WERI-Rb-1 (cell line): Measurements from ENCODE around the gene GLUD1.
"Not testable (repeated sequence)": the region's sequence is repeated elsewhere in the genome, so short reads cannot be mapped to it uniquely, and the experiment has no call there.

Experiments used
- DNase-seq: peaks from one replicate; pipeline ENCODE4 v3.0.0-alpha.2; 2020
- H3K27ac ChIP-seq: fragments of 250-450 bp; sonication (Bioruptor Pico); 2 replicates; pipeline ENCODE4 v1.5.1; 2020; ENCODE audit warnings: mild to moderate bottlenecking, moderate library complexity
- H3K27me3 ChIP-seq: fragments of 250-450 bp; sonication (Bioruptor Pico); 2 replicates; pipeline ENCODE4 v1.5.1; 2021; ENCODE audit warnings: mild to moderate bottlenecking, low read depth, moderate library complexity; ENCODE audit not compliant: insufficient read depth, severe bottlenecking
- H3K36me3 ChIP-seq: fragments of 250-450 bp; sonication (Bioruptor Pico); 2 replicates; pipeline ENCODE4 v1.5.1; 2020; ENCODE audit warnings: mild to moderate bottlenecking, moderate library complexity
- H3K4me3 ChIP-seq: 2 replicates; pipeline ENCODE4 v1.5.1; 2011; ENCODE audit warnings: low read depth, mild to moderate bottlenecking, control low read depth, low read length
- H3K9me3 ChIP-seq: fragments of 250-450 bp; sonication (Bioruptor Pico); 2 replicates; pipeline ENCODE4 v1.5.1; 2021; ENCODE audit warnings: mild to moderate bottlenecking, moderate library complexity; ENCODE audit not compliant: severe bottlenecking
- CTCF ChIP-seq: IDR thresholded peaks from 2 replicates; pipeline ENCODE4 v1.5.1; 2011; ENCODE audit warnings: low read depth, mild to moderate bottlenecking, control low read depth, inconsistent platforms, low read length

The GLUD1 gene

GRCh38 chr10:87036623-87037022 is 58.0 kb downstream of the GLUD1 start:
- no peak for TF ChIP-seq CTCF
- Histone ChIP-seq H3K27ac (no peak overlapping the region), H3K27me3 (no peaks in the 10 kb centered on the region), H3K9me3 (no peaks in the 10 kb centered on the region), H3K36me3 (no peaks in the 10 kb centered on the region), H3K4me3 (no peak overlapping the region)
- no peak for DNase-seq

- DNase-seq: no peak
- Histone ChIP-seq H3K4me3 (no peak overlapping the region), H3K27me3 (no peaks in the 10 kb centered on the region), H3K36me3 (no peaks in the 10 kb centered on the region), H3K9me3 (peaks cover 3% of the 10 kb centered on the region), H3K27ac (no peak overlapping the region)
- no peak for TF ChIP-seq CTCF
These were observed 63.6 kb downstream of the GLUD1 start for GRCh38 chr10:87030912-87031635.

- H3K4me3 ChIP-seq, H3K36me3 ChIP-seq, H3K9me3 ChIP-seq, H3K27ac ChIP-seq, H3K27me3 ChIP-seq, DNase-seq: not testable (repeated sequence)
These were observed 64.2 kb downstream of the GLUD1 start for GRCh38 chr10:87030419-87030818.

GRCh38 chr10:87026747-87027508 is 67.7 kb downstream of the GLUD1 start:
- not testable (repeated sequence) for DNase-seq, H3K4me3 ChIP-seq, H3K36me3 ChIP-seq, H3K27me3 ChIP-seq, H3K9me3 ChIP-seq, H3K27ac ChIP-seq

- not testable (repeated sequence) for DNase-seq, H3K4me3 ChIP-seq, H3K9me3 ChIP-seq, H3K27me3 ChIP-seq, H3K36me3 ChIP-seq, H3K27ac ChIP-seq
These were observed 69.2 kb downstream of the GLUD1 start for GRCh38 chr10:87025285-87025958.

- not testable (repeated sequence) for H3K36me3 ChIP-seq, H3K27me3 ChIP-seq, H3K27ac ChIP-seq, H3K9me3 ChIP-seq, H3K4me3 ChIP-seq, DNase-seq
These were observed 74.6 kb downstream of the GLUD1 start, which contains the start of gene FAM25A for GRCh38 chr10:87020056-87020455. TSS of gene FAM25A (plus strand) at chr10:87020294. CDS start at chr10:87020325, 31 bp downstream.

GRCh38 chr10:87019504-87019903 is 75.1 kb downstream of the GLUD1 start:
- not testable (repeated sequence) for H3K9me3 ChIP-seq, DNase-seq, H3K4me3 ChIP-seq, H3K36me3 ChIP-seq, H3K27ac ChIP-seq, H3K27me3 ChIP-seq

GRCh38 chr10:87019066-87019465 is 75.6 kb downstream of the GLUD1 start:
- H3K36me3 ChIP-seq, DNase-seq, H3K27me3 ChIP-seq, H3K27ac ChIP-seq, H3K9me3 ChIP-seq, H3K4me3 ChIP-seq: not testable (repeated sequence)

GRCh38 chr10:87018127-87018526 is 76.5 kb downstream of the GLUD1 start:
- not testable (repeated sequence) for H3K36me3 ChIP-seq, DNase-seq, H3K27me3 ChIP-seq, H3K4me3 ChIP-seq, H3K9me3 ChIP-seq, H3K27ac ChIP-seq

- not testable (repeated sequence) for H3K27ac ChIP-seq, H3K27me3 ChIP-seq
These were observed 79.5 kb downstream of the GLUD1 start for GRCh38 chr10:87014986-87015716.

GRCh38 chr10:87013528-87013927 is 81.1 kb downstream of the GLUD1 start:
- not testable (repeated sequence) for H3K36me3 ChIP-seq, H3K27ac ChIP-seq, H3K4me3 ChIP-seq, H3K9me3 ChIP-seq, DNase-seq, H3K27me3 ChIP-seq

More at GRCh38 chr10:87014986-87015716, 79.5 kb downstream of the GLUD1 start:
- not testable (repeated sequence) for H3K9me3 ChIP-seq, DNase-seq, H3K36me3 ChIP-seq, H3K4me3 ChIP-seq
